Measurements from ENCODE around the gene DGCR8.
A peak's percentile ranks its signal among the peaks of the same experiment; 100 is the strongest.

The DGCR8 gene

GRCh38 chr22:20093418-20094196 is 13.6 kb downstream of the DGCR8 start:
- no peak for DNase-seq

- no peak for DNase-seq
Observed at GRCh38 chr22:20094197-20094807, 14.3 kb downstream of the DGCR8 start.

- DNase-seq = no peak
Observed at GRCh38 chr22:20095521-20095920, 15.5 kb downstream of the DGCR8 start.

GRCh38 chr22:20096574-20097420 is 16.8 kb downstream of the DGCR8 start:
- DNase-seq = no peak

- DNase-seq = no peak
Observed at GRCh38 chr22:20099099-20099711, 19.2 kb downstream of the DGCR8 start.

GRCh38 chr22:20101638-20102037 is 21.6 kb downstream of the DGCR8 start:
- DNase-seq = no peak

GRCh38 chr22:20102203-20102780 is 22.3 kb downstream of the DGCR8 start:
- no peak for DNase-seq

GRCh38 chr22:20105456-20106204 is 25.6 kb downstream of the DGCR8 start:
- DNase-seq = no peak

GRCh38 chr22:20106205-20106848 is 26.3 kb downstream of the DGCR8 start:
- no peak for DNase-seq

- DNase-seq = no peak
Observed at GRCh38 chr22:20106849-20107237, 26.8 kb downstream of the DGCR8 start.

GRCh38 chr22:20107471-20107901 is 27.4 kb downstream of the DGCR8 start:
- DNase-seq = no peak

- DNase-seq = no peak
Observed at GRCh38 chr22:20107951-20108756, 28.1 kb downstream of the DGCR8 start.

GRCh38 chr22:20108757-20109230 is 28.8 kb downstream of the DGCR8 start:
- no peak for DNase-seq

GRCh38 chr22:20109411-20110358 is 29.6 kb downstream of the DGCR8 start:
- DNase-seq = no peak

GRCh38 chr22:20110359-20110985 is 30.4 kb downstream of the DGCR8 start:
- no peak for DNase-seq

GRCh38 chr22:20111045-20111688 is 31.1 kb downstream of the DGCR8 start:
- DNase-seq = peak; percentile 49

GRCh38 chr22:20111689-20112622 is 31.9 kb downstream of the DGCR8 start:
- no peak for DNase-seq

Data from activated CD8-positive, alpha-beta memory T cell treated with anti-CD3 and anti-CD28 coated beads, Interleukin-2, amount 50 U/mL, for 4 hours (primary cell).